Osteocyte (in vitro differentiated cells): ENCODE results near the gene KLHL3. TPM values are rescaled to one million over a fixed set of nuclear protein-coding genes. Genes with fewer than 3 reads are reported as not detected.
A peak's percentile ranks its signal among the peaks of the same experiment; 100 is the strongest.

Experiments used
- DNase-seq: peaks from one replicate; pipeline ENCODE4 v3.0.0; 2021; ENCODE audit warnings: mixed read lengths; ENCODE audit not compliant: unreplicated experiment; ENCODE audit errors: extremely low spot score
- H3K27ac Mint-ChIP-seq: one replicate; pipeline ENCODE4 v1.8.0; 2021; ENCODE audit warnings: mild to moderate bottlenecking, mixed read lengths; ENCODE audit not compliant: unreplicated experiment
- H3K27me3 Mint-ChIP-seq: one replicate; pipeline ENCODE4 v1.8.0; 2021; ENCODE audit warnings: mixed read lengths; ENCODE audit not compliant: unreplicated experiment
- H3K36me3 Mint-ChIP-seq: one replicate; pipeline ENCODE4 v1.8.0; 2021; ENCODE audit warnings: mixed read lengths; ENCODE audit not compliant: unreplicated experiment
- H3K4me1 Mint-ChIP-seq: one replicate; pipeline ENCODE4 v1.8.0; 2021; ENCODE audit warnings: mixed read lengths; ENCODE audit not compliant: unreplicated experiment
- H3K4me3 Mint-ChIP-seq: one replicate; pipeline ENCODE4 v1.8.0; 2021; ENCODE audit warnings: mild to moderate bottlenecking, moderate library complexity, mixed read lengths; ENCODE audit not compliant: unreplicated experiment
- H3K9me3 Mint-ChIP-seq: one replicate; pipeline ENCODE4 v1.8.0; 2021; ENCODE audit warnings: mixed read lengths; ENCODE audit not compliant: unreplicated experiment
- total RNA-seq: library from RNA; stranded (reverse); gene quantifications from 2 replicates; pipeline ENCODE4 v1.2.1, GENCODE V29; 2021
- TF ChIP-seq, protein P1 (sequence below): fragments of 200-600 bp; sonication (generic); IDR thresholded peaks from 2 replicates; pipeline ENCODE4 v1.5.0; 2021; ENCODE audit warnings: antibody characterized with exemption, mild to moderate bottlenecking, moderate library complexity

Gene KLHL3
- total RNA-seq, 1 donor from 2014 or later: 3.1 TPM

DNA sequence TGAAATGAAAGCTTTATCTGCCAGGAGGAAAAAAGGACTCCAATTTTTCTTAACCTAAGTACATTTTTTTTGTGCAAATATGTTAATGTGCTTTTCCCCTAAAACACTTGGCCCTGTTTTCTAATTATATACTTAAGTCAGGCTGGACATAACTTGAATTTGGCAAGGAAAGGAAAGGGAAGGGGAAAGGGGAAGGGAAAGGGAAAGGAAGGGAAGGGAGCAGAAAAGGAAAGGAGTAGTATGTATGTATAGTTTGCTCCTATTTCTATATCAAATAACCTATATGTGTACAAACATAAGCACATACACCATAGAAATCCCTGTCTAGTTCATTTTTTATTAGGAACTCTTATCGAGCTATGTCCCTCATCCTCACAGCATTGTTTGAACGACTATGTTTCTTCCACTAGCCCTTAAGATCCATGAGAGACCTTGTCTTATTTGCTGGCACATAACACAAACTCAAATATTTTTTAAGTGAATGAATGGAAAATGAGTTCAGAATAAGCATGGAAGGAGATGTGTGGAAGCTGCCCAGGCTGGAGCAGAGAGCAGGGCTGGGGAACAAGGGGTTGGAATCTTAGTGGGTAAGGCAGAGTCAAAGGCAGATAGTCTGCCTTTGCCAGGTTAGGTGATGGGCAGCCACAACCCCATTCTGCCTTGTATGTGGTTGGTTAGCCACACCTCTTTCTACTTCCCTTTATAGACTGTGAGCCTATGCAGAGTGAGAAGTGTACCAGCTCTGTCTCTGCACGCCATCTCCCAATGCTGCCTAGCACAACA is 70.0 kb downstream of the KLHL3 start:
- H3K4me1 Mint-ChIP-seq: peaks cover 2% of the 10 kb centered on the region
- no peaks in the 10 kb centered on the region for H3K27me3 Mint-ChIP-seq
- DNase-seq: no peak
- no peak overlapping the region for H3K4me3 Mint-ChIP-seq
- H3K27ac Mint-ChIP-seq: no peak overlapping the region
- TF ChIP-seq, protein P1, sequence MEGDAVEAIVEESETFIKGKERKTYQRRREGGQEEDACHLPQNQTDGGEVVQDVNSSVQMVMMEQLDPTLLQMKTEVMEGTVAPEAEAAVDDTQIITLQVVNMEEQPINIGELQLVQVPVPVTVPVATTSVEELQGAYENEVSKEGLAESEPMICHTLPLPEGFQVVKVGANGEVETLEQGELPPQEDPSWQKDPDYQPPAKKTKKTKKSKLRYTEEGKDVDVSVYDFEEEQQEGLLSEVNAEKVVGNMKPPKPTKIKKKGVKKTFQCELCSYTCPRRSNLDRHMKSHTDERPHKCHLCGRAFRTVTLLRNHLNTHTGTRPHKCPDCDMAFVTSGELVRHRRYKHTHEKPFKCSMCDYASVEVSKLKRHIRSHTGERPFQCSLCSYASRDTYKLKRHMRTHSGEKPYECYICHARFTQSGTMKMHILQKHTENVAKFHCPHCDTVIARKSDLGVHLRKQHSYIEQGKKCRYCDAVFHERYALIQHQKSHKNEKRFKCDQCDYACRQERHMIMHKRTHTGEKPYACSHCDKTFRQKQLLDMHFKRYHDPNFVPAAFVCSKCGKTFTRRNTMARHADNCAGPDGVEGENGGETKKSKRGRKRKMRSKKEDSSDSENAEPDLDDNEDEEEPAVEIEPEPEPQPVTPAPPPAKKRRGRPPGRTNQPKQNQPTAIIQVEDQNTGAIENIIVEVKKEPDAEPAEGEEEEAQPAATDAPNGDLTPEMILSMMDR: no peak
- H3K36me3 Mint-ChIP-seq: no peaks in the 10 kb centered on the region
- H3K9me3 Mint-ChIP-seq: no peaks in the 10 kb centered on the region

GRCh38 chr5:137660349-137660817 is 75.5 kb downstream of the KLHL3 start:
- H3K36me3 Mint-ChIP-seq: no peaks in the 10 kb centered on the region
- peaks cover 4% of the 10 kb centered on the region for H3K4me1 Mint-ChIP-seq
- no peaks in the 10 kb centered on the region for H3K9me3 Mint-ChIP-seq
- no peak overlapping the region for H3K27ac Mint-ChIP-seq
- no peaks in the 10 kb centered on the region for H3K27me3 Mint-ChIP-seq
- TF ChIP-seq, protein P1: peak; percentile 82
- no peak for DNase-seq
- no peak overlapping the region for H3K4me3 Mint-ChIP-seq

GRCh38 chr5:137659209-137659608 is 76.7 kb downstream of the KLHL3 start:
- TF ChIP-seq, protein P1: no peak
- no peaks in the 10 kb centered on the region for H3K36me3 Mint-ChIP-seq
- no peak overlapping the region for H3K4me3 Mint-ChIP-seq
- H3K4me1 Mint-ChIP-seq: peaks cover 4% of the 10 kb centered on the region
- no peak overlapping the region for H3K27ac Mint-ChIP-seq
- DNase-seq: no peak
- H3K9me3 Mint-ChIP-seq: no peaks in the 10 kb centered on the region
- H3K27me3 Mint-ChIP-seq: no peaks in the 10 kb centered on the region

DNA sequence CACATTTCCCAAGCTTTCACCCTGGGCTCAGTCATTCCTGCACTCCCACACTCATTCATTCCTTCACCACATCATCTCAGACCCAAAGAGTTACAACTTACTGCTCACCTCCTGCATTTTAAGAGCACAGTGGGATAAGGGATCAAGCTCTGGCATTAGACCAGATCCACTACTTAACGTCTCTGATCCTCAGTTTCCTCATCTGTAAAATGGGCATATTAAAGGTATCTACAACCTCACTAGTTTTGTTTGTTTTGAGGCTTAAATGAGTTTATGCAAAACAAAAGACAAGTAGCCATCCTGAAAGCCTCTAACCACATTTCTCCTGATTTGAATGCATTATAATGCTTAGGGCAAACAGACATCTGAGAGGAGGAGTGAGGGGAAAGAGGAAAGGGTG is 77.6 kb downstream of the KLHL3 start:
- H3K4me1 Mint-ChIP-seq: peaks cover 4% of the 10 kb centered on the region
- no peak overlapping the region for H3K4me3 Mint-ChIP-seq
- H3K36me3 Mint-ChIP-seq: no peaks in the 10 kb centered on the region
- no peak for DNase-seq
- H3K27me3 Mint-ChIP-seq: no peaks in the 10 kb centered on the region
- H3K27ac Mint-ChIP-seq: no peak overlapping the region
- H3K9me3 Mint-ChIP-seq: no peaks in the 10 kb centered on the region
- TF ChIP-seq, protein P1: no peak

DNA sequence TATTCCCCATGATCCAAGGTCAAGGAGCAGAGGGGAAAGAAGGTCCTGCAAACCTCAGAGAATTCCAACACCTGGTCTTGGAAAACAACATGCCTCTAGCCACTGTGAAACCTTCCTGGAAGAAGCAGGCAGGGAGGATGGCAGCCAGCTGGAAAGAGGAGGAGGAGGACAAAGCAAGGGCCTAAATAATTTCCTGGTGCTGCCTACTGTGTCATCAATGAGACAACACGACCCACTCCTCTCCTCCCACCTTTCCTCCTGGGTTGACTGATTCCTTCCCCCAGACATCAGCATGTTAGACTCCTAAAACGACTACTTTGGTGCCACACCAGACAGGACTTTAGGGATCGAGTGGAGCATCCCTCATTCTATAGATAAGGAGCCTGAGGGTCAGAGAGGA is 78.8 kb downstream of the KLHL3 start:
- TF ChIP-seq, protein P1: no peak
- Mint-ChIP-seq H3K4me1 (peaks cover 4% of the 10 kb centered on the region), H3K4me3 (no peak overlapping the region), H3K9me3 (no peaks in the 10 kb centered on the region), H3K36me3 (no peaks in the 10 kb centered on the region), H3K27me3 (no peaks in the 10 kb centered on the region), H3K27ac (no peak overlapping the region)
- no peak for DNase-seq
